Right renal cortex interstitium (tissue), 3 donors: ENCODE data around the gene CTNNA3. TPM values are rescaled to one million over a fixed set of nuclear protein-coding genes. Genes with fewer than 3 reads are reported as not detected.
"Not testable (repeated sequence)": the region's sequence is repeated elsewhere in the genome, so short reads cannot be mapped to it uniquely, and the experiment has no call there.

Source experiments
- DNase-seq, 3 donors: peaks; one replicate each; pipeline ENCODE4 v3.0.0-alpha.2; 2013; ENCODE audit warnings: low read depth in 3 of 3, low spot score in 2 of 3
- polyA plus RNA-seq, 3 donors: library from polyadenylated mRNA; unstranded; fragments of 120-200 nt; gene quantifications; one replicate each; pipeline ENCODE4 v1.2.1, GENCODE V29; 2013; ENCODE audit not compliant: insufficient read length in 3 of 3

Gene CTNNA3
- polyA plus RNA-seq, 3 donors, result 4.0 to 6.3 (median 4.8) TPM

DNA sequence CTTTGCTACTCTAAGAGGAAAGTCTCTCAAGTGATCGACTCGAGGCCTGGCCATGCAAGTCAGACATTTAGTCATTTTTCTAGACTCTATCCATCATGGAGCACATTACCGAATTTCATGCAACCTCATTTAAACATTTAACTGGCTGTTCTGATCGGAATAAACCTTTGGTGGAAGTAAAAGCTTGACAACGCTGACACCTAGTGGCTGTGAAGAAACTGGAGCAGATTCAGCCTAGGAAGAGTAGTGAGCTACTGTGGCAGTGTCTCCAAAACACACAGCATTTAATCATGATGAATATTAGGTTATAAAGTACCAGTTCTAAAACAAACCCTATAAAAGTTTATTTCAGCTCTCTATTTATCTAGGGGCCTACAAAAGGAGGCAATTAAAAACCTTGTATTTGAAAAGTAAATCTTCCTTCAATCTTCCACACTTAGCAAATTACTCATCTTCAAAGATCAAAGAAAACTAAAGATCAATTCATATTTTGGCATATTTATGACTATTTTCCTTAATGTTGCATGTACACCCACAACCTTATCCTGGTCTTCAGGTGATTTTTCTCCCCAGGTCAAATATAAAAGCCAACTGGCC, 175.0 kb downstream of the CTNNA3 start:
- peak; percentile 33 to 47 (median 37) for DNase-seq

DNA sequence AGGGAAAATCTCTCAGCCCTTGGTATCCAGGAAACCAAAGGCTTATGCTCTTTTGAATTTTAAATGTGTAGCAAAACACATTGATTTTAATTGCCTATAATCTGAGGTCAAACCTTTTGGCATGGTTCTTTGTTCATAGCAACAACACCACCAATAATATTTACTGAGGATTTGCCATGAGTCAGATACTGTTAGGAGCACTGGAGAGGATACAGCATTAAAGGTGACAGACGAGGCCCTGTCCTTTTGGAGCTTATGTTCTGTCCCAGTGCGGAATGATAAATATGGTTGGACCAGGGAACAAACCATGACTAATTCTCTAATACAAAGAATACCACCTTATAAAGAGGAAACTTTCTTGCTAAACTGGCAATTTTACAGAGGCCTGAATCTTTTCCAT, 176.6 kb downstream of the CTNNA3 start:
- no peak for DNase-seq

DNA sequence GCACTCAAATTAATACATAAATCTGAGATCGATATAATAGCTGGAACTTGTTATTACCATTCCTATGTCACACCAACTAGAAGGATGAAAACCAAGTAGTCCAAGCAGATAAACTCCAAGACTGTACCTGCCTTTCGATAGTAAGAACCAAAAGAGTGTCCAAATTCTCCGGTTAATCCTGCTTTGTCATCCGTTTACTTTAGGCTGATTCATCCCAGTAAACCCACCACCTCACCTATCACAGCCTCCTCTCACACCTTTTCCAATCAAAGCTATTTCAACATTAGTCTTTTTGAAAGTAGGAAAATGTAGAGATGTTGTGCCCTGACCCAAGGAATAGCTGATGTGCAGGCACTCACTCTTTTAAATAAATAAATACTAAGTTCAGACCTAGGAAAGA, 177.2 kb downstream of the CTNNA3 start:
- DNase-seq, result no peak

DNA sequence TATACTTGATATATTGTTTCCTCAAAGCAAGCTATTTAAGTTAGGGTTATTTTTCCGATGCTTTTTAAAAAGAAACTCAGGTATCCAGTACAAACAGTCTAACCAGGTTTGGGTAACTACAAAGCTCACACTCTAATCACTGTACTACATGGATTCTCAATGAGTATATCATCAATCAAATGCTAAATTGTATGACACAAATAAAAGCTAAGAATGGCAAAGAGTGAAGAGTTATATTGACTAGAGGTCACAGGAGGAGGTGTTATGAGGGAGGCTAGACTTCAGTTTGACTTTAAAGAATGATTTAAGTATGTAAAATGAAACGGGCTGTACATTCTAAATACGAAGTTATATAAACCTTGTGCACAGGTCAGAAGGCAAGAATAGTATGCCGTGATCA, 178.0 kb downstream of the CTNNA3 start:
- no peak for DNase-seq

DNA sequence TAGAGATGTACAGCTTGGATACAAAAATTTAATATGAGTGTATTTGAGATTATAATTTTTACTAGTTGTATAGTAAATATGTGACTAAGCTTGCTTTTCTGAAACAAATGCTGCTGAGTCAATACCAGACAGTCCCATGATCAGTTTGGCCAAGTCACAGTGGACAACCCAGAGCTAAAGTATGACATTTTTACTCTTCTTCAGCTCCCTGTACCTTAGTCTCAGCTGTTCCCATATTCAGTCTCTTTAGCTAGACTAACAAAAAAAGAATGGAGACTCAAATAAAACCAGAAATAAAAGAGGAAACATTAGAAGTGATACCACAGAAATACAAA, 189.3 kb downstream of the CTNNA3 start:
- no peak for DNase-seq

DNA sequence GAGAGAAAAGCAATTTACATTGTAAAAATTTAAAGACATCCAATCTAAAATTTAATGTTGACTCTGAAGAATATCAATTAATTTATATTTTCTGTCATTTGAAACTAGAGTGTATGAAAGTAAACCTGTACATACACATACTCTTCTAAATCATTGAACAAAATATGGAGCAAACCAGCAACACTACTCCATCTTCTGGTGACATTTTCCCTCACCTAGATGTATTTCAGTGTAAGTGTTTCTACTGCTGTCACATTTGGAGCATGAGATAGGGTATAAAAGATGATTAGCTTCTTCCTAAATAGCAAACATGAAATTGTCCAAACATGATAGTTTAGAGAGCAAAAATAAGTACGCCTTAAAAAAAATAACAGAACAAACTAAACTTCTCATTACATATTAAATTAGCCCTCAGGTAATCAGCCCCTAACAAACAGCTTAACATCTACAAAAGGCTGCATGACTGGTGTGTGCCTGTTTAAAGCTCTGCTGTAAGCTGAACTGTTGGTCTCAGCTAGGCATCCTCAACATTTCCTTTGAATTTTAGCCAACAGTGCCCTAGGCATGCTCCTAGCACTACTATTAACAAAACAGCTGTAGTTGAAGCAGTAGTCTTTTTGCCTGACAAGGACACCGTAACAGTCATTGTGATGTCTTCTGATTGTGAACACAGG, 189.8 kb downstream of the CTNNA3 start:
- DNase-seq, result no peak

DNA sequence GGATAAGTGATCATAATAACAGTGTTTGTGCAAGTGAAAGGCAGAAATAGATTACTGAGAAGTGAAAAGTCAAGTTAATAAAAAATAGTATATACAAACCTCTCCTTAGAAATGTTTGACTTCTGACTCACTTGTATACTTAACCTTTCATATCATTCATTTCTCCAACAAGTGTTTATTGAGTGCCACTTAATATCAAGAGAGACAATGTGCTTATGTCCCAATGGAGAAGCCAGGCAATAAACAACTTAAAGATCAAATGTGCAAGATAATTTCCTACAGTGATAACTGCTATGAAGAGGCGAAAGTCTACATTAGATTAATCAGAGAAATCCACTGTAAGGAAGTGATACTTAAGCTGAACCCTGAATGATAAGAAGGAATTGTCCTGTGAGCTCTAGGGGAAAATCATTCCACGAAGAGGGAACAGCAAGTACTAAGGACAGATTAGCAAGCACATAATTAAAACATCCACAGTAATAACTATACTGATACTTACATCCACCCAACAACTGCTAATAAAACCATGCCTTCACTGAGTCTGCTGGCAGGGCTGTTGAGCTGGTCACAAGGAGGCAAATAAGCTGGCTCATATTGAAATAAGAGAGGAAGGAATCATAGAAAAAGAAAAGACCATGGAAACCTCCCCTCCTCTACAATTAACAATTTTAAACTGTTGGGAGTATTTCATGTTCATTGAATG, 203.5 kb downstream of the CTNNA3 start:
- DNase-seq, result no peak

DNA sequence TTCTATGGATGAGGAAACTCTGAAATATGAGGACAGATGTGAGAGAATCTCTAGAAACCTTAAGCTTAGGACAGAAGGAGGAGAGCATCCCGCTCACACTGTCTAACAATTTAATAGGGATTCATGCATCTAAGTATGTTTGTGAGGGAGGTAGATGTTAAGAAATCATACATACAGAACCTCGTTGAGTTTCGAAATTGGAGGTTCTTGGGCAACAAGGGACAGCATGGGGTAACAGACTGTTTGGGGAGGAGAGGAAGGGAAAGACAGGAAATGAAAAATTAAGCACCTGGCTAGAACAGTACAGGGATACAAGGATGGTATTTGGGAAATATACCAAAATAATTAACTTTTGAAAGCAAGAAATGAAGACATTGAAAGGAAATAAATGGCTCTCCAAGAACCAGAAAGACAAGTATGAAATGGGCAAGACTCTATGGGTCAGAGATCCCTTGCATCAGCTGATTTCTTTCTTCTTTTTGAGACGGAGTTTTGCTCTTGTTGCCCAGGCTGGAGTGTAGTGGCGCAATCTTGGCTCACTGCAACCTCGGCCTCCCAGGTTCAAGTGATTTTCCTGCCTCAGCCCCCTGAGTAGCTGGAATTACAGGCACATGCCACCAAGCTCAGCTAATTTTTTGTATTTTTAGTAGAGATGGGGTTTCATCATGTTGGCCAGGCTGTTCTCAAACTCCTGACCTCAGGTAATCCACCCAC, 207.9 kb downstream of the CTNNA3 start:
- no peak for DNase-seq

DNA sequence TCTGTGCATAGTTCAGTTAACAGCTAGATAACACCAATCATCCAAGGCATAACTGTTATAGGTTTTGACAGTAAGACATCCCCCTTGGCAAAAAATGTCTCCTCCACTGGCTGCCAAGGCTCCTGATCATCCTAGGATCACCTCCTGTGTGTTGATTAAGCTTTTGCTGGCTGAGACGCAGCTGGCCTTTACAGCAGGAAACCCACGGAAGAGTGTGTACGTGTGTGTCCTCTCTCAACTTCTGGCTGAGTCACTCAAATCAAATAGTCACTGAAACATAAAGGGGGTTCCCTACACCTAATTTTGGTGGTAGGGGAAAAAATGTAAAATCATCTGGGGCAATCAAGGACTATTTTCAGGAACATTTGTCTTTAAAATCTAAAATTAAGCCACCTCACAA, 208.8 kb downstream of the CTNNA3 start:
- DNase-seq, result no peak

DNA sequence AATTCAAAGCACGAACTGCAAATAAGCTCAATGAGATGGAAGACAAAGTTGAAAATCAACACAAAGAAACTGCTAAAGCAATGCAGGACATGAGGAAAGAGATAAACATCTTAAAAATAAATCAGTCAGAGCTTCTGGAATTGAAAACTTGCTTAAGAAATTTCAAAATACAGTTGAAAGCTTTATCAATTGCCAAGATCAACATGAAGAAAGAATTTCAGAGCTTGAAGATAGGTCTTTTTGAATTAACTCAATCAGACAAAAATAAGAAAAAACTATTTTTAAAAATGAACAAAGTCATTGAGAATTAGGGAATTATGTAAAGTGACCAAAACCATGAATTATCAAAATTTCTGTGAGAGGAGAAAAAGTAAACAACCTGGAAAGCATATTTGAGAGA, 218.1 kb downstream of the CTNNA3 start:
- no peak for DNase-seq

DNA sequence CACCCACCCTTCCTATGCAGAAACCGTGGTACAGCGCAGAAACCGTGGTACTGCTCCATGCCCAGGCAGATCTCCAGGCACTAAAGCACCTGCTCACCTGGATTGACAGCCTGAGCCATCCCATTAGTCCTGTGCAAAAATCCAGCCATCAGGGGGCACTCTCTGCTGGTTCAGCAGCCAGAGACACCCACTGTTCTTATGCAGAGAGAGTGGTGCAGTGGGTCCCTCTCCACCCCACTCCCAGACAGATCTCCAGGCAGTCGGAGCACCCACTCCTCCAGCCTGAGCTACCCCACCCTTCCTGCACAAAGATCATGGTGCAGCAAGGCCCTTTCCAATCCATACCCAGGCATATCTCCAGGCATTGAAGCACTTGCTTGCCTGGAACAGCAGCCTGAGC, 219.8 kb downstream of the CTNNA3 start:
- no peak for DNase-seq

DNA sequence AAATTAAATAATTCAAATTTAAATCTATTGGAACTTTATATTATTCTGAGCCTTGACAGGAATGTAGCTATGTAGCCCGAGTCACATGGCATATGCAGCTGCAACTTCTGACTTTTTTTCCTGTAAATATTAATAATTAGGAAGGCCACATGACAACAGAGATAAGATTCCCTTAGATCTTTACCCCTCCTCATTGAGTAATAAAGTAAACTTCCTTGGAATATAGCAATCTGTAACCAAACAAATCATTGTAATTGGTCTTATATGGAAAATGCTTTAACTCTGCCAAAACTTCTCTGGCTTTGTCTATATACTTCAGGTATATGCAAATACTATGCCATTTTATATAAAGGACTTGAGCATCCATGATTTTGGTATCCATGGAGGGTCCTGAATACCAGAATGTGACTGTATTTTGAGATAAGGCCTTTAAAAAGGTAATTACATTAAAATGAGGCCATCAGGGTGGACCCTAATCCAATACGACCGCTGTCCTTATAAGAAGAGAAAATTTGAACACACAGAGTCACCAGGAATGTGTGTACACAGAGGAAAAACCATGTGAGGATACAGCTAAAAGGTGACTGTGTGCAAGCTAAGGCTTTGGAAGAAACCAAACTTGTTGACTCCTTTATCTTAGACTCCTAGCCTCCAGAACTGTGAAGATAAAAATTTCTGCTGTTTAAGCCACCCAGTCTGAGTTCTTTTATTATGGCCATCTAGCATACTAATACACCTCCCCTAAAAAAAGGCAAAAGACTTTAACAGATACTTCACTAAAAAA, 222.0 kb downstream of the CTNNA3 start:
- no peak for DNase-seq

DNA sequence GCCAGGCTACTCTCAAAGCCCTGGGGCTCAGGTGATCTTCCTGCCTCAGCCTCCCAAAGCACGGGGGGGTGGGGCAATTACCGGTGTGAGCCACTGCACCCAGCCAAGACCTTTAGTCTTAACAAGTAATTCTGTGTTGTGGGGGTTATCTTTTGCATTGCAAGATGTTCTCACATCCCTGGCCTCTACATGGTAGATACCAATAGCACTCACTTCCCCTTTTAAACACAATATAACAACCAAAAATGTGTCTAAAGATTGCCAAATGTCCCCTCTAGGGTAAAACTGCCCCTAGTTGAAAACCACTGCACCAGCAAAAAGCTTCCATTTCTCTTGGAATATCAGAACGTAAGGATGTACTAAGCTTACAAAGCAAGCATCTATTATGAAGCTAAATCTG, 225.0 kb downstream of the CTNNA3 start:
- DNase-seq, result no peak

DNA sequence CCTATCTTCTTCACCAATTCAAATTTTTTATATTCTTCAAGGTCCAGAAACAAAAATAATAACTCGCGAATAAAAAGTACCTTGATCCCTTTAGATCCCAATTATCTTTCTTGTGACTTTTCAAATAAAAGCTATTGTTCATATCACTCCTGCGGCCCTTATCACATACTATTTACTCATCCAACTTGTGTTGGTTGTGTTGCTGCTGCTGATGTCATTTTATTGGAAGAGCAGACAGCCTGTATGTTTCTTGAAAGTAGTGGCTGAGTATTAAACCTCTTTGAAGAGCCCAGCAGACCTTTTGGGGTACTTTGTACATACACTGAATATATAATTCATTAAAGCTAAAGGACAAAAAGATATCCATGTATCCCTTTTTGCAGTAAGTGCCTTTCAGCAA, 231.7 kb downstream of the CTNNA3 start:
- no peak for DNase-seq

DNA sequence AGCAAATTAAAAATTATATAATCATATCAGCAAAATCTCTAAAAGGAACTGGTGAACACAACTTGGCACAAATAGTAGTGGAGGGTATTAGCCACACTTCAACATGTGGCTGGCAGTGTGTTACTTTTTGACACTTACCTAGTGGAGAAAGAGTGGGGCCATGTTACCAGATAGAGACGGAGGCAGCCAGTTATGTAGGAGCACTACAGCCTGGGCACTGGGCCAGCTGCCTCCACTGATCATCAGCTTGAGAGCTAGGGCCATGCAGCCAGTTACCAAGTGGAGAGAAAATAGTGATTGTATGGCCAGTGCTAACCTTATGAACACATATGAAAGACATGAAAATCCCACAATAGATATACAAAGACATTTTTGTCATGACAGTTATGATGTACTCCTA, 243.1 kb downstream of the CTNNA3 start:
- no peak for DNase-seq

DNA sequence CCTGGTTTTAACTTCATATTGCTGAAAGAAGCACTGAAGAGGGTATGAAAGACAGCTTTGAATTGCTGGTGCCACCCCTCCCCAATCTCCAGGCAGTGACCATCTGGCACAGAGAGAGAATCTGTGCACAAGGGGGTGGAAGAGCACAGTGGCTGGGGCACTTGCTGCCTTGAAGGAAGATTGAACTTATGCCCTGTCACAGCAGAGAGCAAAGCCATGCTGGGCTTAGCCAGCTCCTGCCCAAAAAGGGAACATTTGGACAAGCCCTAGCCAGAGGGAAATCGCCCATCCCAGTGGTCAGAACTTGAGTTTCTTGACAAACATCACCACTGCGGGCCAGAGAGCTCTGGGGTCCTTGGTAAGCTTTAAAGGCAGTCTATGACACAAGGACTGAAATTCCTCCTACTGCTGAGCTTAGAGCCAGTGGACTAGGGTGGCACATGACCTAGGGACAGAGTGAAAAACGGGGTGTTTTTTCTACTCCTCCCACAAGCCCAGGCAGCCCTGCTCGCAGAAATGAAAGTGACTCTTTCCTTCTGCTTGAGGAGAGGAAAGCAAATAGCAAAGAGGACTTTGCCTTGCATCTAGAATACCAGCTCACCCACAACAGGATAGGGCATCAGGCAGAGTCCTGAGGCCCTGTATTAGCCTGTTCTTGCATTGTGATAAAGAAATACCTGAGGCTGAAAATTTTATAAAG, 257.2 kb downstream of the CTNNA3 start:
- DNase-seq, result no peak

DNA sequence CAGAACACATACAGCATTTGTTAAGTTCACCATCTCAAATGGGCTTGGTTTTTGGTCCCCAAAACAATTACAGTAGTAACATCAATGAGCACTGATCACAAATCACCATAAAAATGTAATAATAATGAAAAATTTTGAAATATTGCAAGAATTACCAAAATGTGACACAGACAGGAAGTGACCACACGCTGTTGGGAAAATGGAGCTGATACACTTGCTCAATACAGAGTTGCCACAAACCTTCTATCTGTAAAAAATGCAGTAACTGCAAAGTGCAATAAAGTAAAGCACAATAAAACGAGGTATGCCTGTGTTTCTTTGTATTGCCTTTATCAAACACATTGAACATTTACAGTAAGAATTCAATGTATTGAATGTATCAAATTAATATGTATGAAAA, 262.7 kb downstream of the CTNNA3 start:
- DNase-seq, result no peak

DNA sequence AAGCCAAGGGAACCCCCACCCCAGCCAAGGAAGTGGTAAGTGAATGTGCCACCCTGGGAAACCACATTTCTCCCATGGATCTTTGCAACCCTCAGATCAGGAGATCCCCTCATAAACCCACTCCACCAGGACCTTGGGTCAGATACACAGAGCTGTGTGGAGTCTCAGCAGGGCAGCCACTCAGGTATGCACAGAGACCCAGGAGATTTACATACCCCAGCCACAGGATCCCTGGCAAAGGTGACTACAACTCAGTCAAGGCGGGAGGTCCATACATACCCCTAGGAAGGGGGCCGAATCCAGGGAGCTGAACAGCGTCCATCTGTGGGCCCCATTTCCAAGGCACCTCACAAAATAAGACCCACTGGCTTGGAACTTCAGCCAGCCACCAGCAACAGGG, 293.4 kb downstream of the CTNNA3 start:
- no peak for DNase-seq

DNA sequence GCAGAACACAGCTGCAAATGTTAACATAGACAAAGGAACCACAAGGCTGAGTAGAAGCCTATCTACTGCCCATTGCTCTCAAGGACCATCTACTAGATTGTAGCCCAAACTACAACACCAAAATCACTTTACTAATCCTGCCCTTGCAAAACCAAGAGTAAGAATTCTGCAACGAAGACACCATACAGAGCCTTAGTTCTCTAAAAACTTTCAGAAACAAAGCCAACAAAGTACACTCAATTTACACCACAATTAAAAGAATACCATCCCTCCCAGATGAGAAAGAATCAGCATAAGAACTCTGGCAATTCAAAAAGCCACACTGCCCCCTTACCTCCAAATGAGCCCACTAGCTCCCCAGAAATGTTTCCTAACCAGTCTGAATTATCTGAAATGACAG, 294.3 kb downstream of the CTNNA3 start:
- no peak for DNase-seq

DNA sequence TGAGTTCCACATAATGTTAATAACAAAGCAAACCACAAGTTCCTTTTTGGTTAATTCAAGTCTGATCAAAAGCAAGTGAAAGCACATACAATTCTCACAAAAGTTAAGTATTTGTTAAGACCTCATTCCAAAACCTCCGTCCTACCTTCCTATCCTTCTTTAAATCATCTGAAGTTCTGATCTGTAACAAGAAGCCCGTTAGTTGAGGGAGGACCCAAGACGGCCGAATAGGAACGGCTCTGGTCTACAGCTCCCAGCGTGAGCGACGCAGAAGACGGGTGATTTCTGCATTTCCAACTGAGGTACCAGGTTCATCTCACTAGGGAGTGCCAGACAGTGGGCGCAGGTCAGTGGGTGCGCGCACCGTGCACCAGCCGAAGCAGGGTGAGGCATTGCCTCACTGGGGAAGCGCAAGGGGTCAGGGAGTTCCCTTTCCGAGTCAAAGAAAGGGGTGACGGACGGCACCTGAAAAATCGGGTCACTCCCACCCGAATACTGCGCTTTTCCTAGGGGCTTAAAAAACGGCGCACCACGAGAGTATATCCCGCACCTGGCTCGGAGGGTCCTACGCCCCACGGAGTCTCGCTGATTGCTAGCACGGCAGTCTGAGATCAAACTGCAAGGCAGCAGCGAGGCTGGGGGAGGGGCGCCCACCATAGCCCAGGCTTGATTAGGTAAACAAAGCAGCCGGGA, 309.0 kb downstream of the CTNNA3 start:
- not testable (repeated sequence) for DNase-seq
